Activated CD4-positive, alpha-beta T cell treated with anti-CD3 and anti-CD28 coated beads, Interleukin-2, amount 50 U/mL, for 1 hour (primary cell): ENCODE data around the gene ARID4B.
"Not testable (repeated sequence)": the region's sequence is repeated elsewhere in the genome, so short reads cannot be mapped to it uniquely, and the experiment has no call there.

Experiments used
- DNase-seq: peaks from one replicate; pipeline ENCODE4 v3.0.0-alpha.2; 2020

Gene ARID4B

DNA sequence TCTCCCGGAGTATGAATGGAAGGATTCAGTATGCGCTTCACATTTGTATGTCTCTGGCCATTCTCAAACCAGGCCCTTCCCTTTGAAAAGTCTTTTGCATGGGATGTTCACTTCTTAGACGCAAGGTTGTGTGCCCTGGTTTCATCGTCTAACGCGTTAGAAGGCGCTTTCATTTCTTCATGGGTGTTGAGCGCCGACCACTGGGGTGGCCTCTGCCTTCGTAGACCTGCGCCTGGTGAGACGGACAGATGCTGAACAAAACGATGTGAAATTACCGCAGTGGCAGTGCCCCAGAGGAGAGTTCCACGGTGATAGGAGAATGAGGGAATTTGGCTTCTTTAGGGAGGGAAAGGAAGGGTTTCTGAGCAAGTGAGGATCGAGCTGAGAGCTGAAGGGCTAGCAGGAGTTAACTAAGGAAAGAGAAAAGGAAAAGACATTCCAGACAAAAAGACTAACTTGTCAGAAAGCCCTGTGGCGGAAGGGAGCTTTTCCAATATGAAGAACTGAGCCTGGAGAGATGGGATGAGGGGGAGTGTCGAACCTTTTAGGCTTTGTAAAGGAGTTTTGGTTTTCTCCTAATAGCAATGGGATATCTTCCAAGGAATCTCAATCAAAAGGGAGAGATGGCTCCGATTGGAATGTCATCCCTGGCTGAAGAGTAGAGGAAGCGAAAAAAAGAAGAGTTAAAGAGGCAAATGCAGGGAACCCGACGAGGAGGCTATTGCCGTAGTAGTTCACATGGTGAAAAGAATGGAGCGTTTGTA is 1.3 kb upstream of the ARID4B start:
- DNase-seq: peak; percentile 46

DNA sequence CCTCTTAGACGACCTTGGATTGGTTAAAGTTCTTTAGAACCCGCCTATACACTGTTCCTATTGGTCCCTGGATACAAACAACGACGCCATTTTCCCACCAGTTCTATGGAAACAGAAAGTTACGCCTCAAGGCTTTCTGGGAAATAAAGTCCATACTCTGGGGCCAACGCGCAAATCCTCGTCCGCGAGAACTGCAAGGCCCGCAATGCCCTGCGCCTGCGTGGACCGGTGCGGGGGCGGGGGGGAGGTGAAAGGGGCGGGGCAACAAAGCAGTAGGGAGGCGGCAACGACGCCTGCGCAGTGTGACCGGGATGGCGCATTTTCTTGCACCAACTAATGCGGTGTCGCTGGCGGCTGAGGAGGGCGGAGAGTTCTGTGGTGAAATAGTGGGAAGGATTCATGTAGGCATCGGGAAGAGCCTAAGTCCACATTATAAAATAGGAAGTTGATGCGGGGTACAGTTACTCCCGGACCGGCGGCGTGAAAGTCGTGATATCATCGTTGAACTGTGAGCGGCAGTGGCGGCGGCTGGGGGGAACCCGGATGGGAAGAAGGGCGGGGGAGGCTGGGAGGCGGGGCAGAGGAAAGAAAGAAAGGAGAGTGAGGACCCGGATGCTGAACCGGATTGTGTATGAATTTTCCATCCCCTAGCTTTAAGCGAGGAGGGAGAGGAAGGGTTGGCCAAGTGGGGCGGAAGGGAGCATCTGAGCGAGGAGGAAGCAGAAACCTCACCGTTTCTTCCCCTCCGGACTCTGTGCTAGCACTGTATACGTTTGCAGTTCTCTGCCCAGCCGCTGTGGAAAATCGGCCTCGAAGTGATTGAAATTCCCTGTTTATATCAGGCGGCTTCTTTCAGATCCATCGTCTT is 526 bp upstream of the ARID4B start, which contains the start of gene GGPS1:
TSS of gene GGPS1 (plus strand) at position 300 of the 868 bp plus-strand sequence. CDS start 6,695 bp downstream, outside the sequence.
- peak; percentile 98 for DNase-seq

DNA sequence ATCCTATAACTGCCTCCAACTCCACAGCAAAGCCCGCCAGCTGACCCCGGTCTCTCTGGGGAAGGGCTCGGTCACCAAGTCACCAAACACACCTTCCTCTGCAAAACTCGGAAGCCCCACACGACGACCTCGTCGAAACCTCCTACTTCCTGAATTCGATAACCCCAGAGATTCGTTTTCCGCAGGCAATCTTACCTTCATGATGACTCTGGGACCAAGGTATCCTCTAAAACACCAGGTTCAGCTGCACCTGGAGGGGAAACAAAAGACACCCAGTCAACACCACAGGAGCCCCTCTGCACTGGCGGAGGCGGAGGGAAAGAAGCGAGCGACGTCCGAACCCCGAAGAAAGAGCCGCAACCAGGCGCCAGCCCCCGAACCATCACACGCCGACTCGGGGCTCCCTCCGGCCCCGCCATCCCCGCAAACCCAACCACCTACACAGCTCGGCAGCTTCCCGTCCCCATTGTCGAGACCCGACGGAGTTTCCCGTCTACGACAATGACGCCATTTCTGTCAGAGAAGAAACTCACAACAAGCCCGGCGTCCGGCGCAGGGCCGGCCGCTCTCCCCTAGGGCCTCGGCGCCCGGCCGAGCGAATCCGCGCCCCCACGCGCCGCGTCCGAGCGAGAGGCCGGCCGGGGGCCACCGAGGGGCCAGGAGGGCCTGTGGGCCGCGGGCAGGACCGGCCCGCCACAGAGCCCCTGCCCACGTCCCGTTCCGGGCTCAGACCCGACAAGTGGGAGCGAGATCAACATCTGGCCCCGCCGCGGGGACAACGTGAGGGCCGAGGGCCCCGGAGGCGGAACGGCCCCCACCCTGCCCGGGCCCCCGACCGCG is 1.0 kb downstream of the ARID4B start:
- peak; percentile 59 for DNase-seq

DNA sequence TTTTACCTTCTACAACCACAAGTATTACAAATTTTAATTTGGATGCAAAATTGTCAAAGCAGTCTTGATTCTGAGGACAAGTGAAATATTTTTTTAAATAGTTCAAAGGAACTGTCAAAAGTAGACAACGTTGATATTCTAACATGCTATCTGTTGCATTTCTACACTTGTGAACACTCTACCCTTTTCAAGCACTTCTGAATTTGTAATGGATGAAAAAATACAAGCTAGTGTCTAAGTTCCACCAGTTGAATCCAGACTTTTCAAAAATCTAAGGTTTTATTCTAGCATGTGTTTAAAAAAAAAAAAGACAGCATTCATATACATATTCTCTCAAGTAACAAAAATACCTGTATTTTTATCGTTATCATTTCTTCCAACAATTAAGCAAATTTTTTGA is 2.1 kb downstream of the ARID4B start:
- no peak for DNase-seq

DNA sequence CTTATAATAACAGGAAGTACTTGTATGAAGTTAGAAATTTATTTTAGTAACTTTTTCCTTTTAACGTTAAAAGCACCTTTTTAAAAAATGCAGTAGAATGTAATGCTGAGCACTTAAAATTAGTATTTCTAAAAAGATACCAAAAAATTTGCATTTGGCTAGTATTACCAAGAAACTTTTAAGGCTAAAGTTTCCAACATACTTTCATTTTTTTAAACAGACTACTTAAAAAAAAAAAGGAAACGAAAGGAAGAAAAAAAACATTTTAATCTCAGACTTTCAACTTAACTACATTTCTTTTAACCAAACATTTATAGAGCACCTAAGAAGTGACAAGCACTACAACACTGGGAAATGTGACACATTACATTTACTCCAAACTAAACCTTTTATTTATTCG is 2.8 kb downstream of the ARID4B start:
- no peak for DNase-seq

DNA sequence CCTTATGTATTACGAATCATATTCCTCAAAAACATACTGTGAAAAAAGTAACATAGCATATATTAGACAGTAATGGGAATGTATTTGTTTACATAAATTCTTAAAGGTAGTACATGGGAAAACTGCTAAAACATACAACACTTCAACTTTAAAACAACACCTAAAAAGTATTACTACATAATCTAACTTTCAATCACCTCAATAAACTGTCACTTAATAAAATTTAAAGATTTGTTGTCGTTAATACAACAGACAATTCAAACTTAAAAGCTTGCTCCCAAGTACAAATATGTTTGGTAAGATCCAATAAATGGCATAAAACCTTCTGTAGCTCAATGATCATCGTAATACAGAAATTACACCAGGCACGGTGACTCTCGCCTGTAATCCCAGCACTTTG is 3.7 kb downstream of the ARID4B start:
- no peak for DNase-seq

DNA sequence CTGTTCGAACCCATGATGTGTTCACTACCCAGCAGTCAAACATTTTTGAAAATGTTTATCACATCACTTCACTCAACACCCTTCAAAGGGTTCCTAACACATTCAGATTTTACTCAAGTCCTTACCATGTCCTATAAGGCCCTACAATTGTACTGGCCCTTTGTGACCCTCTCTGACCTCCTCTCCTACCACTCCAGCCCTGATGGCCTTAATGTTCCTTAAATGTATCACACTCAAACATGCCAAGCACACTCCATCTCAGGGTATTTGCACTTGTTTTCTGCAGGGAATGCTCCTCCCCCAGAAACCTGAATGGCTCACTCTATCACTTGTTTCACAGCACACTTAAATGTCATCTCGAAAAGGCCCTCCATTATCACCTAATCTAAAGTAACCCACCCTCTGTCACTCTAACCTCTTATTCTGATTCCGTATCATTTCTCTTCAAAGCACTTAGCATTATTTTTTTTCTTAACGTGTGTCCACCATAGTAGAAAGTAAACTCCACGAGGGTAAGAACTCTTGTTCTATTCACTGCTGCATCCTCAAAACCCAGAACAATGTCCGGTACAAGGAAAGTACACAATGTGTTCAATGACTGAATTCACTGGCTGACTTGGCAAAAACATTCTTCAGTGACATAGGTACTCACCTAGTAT is 7.3 kb downstream of the ARID4B start:
- no peak for DNase-seq

DNA sequence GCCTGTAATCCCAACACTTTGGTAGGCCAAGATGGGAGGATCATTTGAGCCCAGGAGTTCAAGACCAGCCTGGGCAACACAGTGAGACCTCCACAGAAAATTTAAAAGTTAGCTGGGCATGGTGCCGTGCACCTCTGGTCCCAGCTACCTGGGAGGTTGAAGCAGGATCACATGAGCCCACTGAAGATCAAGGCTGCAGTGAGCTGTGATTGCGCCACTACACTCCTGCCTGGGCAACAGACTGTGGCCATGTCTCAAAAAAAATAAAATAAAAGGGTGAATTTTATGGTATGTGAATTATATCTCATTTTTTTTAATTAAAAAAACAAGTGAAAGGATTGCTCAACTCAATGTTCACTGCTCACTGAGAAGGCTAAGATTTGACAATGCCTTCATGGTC is 8.7 kb downstream of the ARID4B start:
- no peak for DNase-seq

DNA sequence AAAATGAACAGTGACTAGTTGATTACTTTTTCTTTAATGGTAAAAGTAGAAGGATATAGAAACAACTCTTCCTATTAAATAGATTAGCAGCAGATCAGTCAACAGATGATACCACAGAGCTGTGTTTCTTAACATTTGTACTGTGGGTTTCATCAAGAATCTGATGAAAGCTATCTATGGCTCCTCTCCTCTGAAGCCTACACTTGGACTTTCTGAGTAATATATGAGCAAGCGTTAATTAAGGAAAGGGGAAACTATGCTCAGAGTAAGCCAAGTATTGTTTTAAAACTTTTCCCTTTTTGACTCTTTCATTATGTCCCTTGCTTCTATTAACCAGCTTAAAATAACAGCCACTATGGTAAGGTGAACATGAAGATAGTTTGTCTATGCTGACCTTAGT is 10.8 kb downstream of the ARID4B start:
- no peak for DNase-seq

DNA sequence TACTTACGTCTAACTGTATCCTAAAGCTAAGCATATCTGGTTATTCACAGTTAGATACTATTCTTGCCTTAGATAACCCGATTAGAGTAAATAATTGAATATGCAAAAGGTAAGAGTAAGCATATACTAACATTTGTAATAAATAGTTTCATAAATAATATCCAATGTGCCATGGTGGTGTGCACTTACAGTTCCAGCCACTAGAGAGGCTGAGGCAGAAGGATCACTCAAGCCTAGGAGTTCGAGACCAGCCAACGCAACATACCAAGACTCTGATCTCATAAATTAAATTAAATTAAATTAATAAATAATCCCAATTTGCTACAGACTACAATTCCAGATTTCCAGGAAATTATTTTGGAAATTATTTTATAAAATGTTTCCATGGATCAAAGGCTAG is 12.2 kb downstream of the ARID4B start:
- DNase-seq: no peak

DNA sequence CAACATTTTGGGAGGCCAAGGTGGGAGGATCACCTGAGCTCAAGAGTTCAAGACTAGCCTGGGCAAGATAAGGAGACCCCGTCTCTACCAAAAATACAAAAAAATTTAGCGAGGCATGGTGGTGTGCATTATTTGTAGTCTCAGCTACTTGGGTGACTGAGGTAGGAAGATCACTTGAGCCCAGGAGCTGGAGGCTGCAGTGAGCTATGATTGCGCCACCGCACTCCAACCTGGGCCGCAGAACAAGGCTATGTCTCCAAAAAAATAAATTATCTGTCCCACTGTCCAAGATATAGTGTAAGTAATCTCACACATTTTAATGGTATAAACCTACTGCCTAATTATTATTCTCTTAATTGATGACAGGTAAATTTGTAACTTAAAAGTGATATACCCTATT is 12.8 kb downstream of the ARID4B start:
- no peak for DNase-seq

DNA sequence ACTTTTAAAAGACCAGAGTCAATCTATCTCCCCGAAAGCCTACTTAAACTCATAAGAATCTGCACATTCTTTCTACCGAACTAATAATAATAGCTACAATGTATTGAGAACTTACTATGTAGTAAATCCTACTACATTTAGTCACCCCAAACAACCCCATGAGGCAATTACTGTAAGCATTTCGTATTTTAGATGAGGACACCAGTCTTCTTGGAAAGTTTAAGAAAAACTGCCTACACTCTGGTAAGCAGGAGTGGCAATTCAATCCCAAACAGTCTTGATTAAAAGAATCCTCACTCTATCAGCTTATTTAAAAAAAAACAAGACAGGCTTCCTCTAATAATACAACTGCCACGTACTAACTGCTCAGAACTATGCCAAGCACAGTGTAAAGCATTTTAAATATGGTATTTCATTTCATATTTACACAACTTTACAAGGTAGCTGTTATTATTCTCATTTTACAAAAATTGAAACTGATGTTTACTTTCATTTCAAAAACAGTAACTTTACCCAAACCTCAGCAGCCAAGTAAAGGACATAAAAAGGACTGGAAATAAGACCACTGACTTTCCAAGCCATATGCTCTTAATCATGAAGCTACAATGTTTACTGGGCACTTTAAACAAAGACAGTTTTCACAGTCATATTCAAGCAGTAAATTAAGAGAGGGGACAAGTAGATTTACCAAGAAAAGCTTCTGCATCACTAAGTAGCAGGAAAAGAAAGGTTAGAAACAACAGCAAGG is 13.9 kb downstream of the ARID4B start:
- DNase-seq: no peak

DNA sequence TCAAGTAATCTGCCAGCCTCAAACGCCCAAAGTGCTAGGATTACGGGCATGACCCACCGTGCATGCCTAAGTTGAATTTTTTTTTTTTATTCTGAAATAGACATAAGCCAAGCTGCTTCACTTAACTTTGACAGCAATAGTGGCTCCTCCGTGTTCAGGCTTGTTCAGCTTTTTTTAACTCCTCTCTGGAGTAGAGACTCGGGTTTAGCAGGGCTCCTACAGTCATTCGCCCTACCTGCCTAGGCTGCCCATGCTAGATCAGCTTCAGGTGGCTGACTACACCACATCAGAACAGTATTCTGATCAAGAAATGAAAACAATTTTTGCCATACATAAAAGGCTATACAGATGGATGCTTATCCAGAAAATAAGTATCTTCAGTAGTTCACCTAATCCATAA is 14.7 kb downstream of the ARID4B start:
- no peak for DNase-seq

DNA sequence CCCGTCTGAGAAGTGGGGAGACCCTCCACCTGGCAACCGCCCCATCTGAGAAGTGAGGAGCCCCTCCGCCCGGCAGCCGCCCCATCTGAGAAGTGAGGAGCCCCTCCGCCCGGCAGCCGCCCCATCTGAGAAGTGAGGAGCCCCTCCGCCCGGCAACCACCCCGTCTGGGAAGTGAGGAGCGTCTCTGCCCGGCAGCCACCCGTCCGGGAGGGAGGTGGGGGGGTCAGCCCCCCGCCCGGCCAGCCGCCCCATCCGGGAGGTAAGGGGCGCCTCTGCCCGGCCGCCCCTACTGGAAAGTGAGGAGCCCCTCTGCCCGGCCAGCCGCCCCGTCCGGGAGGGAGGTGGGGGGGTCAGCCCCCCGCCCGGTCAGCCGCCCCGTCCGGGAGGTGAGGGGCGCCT is 18.8 kb downstream of the ARID4B start:
- DNase-seq: not testable (repeated sequence)

DNA sequence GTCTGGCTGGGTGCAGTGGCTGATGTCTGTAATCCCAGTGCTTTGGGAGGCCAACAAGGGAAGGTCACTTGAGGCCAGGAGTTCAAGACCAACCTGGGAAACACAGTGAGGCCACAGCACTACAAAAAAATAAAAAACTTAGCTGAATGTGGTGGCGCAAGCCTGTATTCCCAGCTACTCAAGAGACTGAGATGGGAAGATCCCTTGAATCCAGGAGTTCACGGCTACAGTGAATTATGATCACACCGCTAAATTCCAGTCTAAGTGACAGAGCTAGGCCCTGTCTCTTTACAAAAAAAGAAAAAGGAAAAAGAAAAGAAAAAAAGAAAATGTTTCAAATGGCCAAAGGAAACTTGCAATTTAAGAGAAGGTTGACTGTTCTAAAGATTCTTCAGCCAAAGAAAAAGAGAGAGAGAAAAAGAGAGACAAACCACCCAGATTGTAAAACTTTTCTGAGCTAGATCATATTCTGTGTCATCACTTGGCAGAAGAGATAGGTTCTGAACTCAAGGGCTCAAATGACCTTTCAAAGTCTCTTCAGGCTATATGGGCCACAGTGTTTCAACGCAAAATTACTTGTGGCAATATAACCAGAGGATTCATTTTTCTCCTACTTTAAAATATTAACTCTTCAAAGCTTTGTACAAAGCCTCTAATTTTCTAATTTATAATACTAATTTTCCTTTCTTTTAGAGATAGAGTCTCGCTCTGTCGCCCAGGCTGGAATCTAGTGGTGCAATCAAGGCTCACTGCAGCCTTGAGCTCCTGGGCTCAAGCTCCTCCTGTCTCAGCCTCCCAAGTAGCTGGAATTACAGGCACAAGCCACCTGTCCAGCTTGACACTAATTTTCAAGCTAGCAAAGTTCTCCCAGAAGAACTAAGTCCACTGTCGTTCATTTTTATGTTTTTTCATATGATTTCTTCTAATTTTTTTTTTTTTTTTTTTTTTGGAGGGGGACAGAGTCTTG is 20.5 kb downstream of the ARID4B start:
- DNase-seq: no peak

DNA sequence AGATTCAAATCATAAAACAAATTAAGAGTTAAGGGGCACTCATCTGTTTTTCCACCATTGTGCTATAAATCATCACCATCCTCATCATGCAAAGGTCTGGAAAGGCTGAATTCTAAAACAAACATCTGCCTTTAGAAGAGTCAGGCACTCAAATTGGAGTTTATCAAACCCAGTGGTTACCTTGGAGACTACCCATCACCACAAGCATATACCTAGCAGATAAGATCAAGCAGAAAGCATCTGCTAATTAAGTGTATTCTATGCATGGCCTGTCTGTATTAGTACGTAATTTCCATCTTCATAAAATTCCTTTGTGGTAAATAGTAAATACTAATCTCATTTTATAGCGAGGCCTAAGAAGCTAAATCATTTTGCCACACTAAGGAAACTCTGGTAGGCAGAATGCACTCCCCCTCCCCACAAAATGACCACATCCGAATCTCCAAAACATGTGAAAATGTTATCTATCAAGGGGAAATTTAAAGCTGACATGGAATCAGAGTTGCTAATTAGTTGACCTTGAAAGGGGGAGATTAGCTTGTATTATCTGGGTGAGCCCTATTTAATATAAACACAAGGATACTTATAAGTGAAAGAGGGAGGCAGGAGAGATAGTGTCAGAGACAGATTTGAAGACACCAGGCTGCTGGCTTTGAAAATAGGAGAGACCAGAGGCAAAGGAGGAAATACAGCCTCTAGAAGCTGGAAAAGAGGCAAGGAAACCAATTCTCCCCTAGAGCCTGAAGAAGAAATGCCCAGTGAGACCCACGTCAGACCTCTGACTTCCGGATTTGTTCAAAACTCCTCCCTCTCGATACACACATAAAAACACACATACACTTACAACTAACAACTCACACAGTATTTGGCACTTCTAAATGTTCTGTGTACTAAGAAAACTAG is 23.2 kb downstream of the ARID4B start:
- DNase-seq: peak; percentile 22

DNA sequence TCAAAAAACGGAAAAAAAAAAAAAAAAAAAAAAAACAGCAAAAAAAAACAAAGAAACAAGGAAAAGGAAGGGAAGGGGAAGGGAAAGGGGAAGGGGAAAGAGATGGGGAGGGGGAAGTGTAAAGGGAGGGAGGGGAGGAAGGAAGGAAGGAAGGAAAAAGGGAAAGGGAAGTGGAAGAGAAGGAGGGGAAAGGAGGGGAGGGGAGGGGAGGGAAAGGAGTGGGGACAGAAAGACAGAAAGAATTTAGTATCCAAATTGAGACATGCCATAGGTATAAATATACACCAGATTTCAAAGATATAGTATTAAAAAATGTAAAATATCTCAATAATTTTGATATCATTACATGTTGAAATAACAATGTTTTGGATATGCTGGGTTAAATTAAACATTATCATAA is 25.8 kb downstream of the ARID4B start:
- no peak for DNase-seq

DNA sequence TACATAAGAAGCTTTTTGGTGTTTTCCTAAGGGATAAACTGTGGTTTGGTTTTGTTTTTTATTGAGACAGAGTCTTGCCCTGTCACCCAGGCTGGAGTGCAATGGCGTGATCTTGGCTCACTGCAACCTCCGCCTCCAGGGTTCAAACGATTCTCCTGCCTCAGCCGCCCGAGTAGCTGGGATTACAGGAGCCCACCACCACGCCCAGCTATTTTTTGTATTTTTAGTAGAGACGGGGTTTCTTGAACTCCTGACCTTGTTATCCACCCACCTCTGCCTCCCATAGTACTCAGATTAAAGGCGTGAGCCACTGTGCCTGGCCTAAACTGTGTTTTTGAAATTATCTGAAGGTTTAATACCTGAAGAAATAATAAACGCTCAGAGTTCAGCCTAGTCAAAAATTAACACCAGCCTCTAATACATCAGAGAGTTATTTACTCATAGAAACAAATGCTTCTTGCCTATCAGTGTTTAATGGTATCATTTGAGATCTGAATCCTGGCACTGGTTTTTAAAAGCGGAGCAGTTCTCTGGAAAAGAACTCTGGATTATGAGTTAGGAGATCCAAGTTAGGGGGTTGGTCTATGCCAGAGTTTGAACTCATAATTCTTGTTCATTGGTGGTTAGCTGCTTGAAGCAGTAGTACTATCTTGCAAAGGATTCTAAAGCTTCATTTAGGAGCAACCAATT is 28.7 kb downstream of the ARID4B start:
- DNase-seq: no peak

DNA sequence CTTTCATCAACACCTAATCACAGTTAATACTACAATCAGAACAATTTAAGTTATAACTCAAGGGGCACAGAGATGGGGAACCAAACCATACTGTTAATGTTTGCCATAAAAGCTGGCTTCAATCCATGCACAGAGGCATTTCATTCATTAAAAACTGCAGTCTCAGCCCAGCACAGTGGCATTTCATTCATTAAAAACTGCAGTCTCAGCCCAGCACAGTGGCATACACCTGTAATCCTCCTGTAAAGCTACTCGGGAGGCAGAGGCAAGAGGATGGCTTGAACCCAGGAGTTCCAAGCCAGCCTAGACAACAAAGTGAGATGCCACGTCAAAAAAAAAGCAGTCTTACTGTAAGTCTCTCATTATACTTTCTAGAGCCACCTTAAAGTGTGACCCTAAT is 29.2 kb downstream of the ARID4B start:
- DNase-seq: no peak
